HG02642 (cell line): ENCODE results near the gene IL22RA2.

Experiments used
- ATAC-seq: cut with Tn5 transposase; IDR thresholded peaks from one replicate; pipeline ENCODE4 v1.9.1; 2021; ENCODE audit warnings: mild to moderate bottlenecking; ENCODE audit not compliant: unreplicated experiment, poor library complexity

Gene IL22RA2

GRCh38 chr6:137102050-137102848 is 71.2 kb downstream of the IL22RA2 start:
- ATAC-seq, result peak; percentile 17

- ATAC-seq, result no peak
Measured at GRCh38 chr6:137099689-137100403, 73.6 kb downstream of the IL22RA2 start.

GRCh38 chr6:137097526-137097925 is 75.9 kb downstream of the IL22RA2 start:
- ATAC-seq, result no peak

DNA sequence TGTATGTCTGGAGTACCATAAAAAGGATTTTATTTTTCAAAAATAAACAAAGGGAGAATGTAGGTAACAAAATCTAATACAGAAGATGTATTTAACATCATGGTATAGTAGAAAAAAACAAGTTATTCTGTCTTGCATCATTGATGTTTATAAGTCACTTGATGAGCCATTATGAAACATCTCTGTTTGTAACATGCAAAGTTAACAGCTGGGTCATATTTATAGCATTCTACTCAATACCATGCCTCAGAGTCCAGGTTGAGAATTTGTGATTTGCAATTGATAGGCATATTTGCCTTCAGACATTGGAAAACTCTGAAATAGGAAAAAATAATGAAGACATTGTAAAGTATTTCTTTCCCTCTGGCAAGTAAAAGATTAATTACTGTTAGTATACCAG is 76.4 kb downstream of the IL22RA2 start:
- ATAC-seq, result peak; percentile 42

DNA sequence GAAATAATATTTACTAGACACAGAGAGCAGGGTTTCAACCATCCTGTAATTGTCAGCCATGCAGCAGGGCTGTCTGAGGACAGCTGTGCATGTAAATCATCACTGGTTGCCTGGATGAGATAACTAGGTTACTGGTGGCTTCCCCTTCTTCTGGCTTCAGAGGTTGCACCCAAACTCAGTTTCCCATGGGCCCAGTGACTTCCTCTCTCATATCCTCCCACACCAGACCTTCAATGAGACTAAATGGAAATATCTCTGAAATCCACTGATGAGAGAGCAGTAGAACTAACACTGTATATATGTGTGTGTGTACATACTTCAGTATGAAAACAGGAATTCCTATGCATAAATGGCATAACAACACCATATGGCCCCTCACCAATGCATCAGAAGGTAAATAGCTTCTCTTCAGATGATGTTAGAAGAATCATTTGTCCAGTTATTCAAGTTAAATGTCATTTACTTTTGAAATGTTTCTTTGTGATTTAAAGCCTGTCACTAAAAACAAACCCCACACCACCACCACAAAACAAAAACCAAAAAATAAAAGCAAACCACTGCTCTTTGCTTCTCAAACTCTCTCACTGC is 77.7 kb downstream of the IL22RA2 start:
- peak; percentile 89 for ATAC-seq

DNA sequence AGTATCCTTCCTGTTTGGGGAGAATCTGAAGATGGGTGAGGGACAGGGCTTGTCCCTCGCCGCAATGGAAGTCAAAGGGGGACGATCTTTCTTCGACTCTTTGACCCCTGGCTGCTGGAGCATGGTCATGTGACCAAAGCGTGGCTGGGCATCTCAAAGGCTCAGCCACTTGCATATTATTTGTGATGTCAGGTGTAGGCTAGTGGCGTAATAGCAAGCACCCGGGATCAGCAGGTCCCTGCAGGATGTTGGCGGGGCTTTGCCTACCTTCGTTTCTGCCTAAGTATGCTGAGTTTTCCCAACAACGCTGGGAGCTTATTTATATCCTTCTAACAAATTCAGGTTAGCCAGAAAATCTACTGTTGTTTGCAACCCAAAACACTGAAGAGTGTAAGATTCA is 78.4 kb downstream of the IL22RA2 start:
- no peak for ATAC-seq

DNA sequence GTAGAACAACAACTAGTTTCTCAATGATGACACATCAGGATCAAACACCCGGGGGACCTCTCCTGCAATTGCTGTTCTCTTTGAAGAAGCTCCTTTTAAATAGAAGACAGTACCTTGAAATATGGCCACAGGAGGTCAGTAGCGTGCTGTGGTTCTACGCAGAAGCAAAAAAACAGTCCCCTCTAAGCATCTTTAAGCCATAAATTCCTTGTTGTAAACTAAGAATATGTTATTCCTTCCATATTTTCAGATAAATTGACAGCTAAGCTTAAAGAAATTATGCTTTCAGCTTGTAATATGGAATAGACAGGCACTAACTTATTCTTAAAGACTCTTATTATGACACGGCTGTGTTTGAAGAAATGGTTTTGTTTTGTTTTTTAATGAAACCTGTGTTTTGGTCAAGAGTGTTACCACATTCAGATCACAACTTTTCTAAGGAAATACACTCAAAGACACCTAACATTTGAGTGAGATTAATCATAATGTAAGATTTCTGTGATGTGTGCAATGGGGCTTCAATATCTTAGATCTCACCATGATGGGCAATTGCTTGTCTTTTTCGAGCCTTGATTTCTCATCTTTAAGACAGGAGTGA is 78.9 kb downstream of the IL22RA2 start:
- ATAC-seq, result no peak
